HG03060 (cell line): Measurements from ENCODE around the gene SERINC2.

Experiments used
- ATAC-seq: cut with Tn5 transposase; IDR thresholded peaks from one replicate; pipeline ENCODE4 v1.9.1; 2021; ENCODE audit warnings: low read depth, moderate number of reproducible peaks; ENCODE audit not compliant: unreplicated experiment

The SERINC2 gene

GRCh38 chr1:31412732-31413404, at the start of gene SERINC2:
SERINC2 (plus strand) TSS chr1:31413213; CDS start chr1:31413266, 53 bp downstream.
- no peak for ATAC-seq

GRCh38 chr1:31364561-31365250, 48.3 kb upstream of the SERINC2 start:
- no peak for ATAC-seq

- ATAC-seq, result no peak
These were observed 46.2 kb upstream of the SERINC2 start for GRCh38 chr1:31366796-31367195.

GRCh38 chr1:31368611-31369107, 44.4 kb upstream of the SERINC2 start:
- ATAC-seq, result no peak

GRCh38 chr1:31370021-31370420, 43.0 kb upstream of the SERINC2 start:
- no peak for ATAC-seq

- no peak for ATAC-seq
These were observed 42.4 kb upstream of the SERINC2 start for GRCh38 chr1:31370565-31370964.

GRCh38 chr1:31371121-31371959, 41.7 kb upstream of the SERINC2 start:
- ATAC-seq, result no peak

- no peak for ATAC-seq
These were observed 41.0 kb upstream of the SERINC2 start for GRCh38 chr1:31372051-31372450.

GRCh38 chr1:31372751-31373055, 40.3 kb upstream of the SERINC2 start:
- ATAC-seq, result no peak

- ATAC-seq, result no peak
These were observed 39.7 kb upstream of the SERINC2 start, which contains the start of gene FABP3 for GRCh38 chr1:31373056-31373896. FABP3 (minus strand) TSS chr1:31373076; CDS start chr1:31373014, 62 bp downstream.

GRCh38 chr1:31373897-31374486, 39.0 kb upstream of the SERINC2 start:
- no peak for ATAC-seq

- no peak for ATAC-seq
These were observed 38.4 kb upstream of the SERINC2 start for GRCh38 chr1:31374511-31375196.

GRCh38 chr1:31376375-31377134, 36.5 kb upstream of the SERINC2 start:
- no peak for ATAC-seq

- ATAC-seq, result no peak
These were observed 35.6 kb upstream of the SERINC2 start for GRCh38 chr1:31377364-31377863.

- ATAC-seq, result no peak
These were observed 35.0 kb upstream of the SERINC2 start for GRCh38 chr1:31378001-31378400.

GRCh38 chr1:31380181-31380580, 32.8 kb upstream of the SERINC2 start:
- ATAC-seq, result no peak

- no peak for ATAC-seq
These were observed 31.4 kb upstream of the SERINC2 start for GRCh38 chr1:31381394-31382294.
